ENCODE results near the gene DIPK1C.

DNA sequence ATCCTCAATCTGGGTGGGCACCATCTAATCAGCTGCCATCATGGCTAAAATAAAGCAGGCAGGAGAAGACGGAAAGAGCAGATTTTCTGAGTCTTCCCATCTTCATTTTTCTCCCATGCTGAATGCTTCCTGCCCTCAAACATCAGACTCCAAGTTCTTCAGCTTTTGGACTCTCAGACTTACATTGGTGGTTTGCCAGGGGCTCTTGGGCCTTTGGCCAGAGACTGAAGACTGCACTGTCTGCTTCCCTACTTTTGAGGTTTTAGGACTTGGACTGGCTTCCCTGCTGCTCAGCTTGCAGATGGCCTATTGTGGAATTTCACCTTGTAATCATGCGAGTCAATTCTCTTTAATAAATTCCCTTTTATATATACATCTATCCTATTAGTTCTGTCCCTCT is 36.6 kb downstream of the DIPK1C start:
- TF ChIP-seq, protein P1, sequence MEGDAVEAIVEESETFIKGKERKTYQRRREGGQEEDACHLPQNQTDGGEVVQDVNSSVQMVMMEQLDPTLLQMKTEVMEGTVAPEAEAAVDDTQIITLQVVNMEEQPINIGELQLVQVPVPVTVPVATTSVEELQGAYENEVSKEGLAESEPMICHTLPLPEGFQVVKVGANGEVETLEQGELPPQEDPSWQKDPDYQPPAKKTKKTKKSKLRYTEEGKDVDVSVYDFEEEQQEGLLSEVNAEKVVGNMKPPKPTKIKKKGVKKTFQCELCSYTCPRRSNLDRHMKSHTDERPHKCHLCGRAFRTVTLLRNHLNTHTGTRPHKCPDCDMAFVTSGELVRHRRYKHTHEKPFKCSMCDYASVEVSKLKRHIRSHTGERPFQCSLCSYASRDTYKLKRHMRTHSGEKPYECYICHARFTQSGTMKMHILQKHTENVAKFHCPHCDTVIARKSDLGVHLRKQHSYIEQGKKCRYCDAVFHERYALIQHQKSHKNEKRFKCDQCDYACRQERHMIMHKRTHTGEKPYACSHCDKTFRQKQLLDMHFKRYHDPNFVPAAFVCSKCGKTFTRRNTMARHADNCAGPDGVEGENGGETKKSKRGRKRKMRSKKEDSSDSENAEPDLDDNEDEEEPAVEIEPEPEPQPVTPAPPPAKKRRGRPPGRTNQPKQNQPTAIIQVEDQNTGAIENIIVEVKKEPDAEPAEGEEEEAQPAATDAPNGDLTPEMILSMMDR (optimal IDR thresholded peaks at IDR 0.05 in 1 of 3, IDR thresholded peaks at IDR 0.05 in 1 of 3, conservative IDR thresholded peaks at IDR 0.05 in 1 of 3; ENCODE audit: extremely low read depth in 1 of 3, insufficient read depth in 2 of 3, low read length in 3 of 3): no peak
- TF ChIP-seq EZH2 (IDR thresholded peaks at IDR 0.05; ENCODE audit: low read length): no peak

All from keratinocyte (primary cell).